Activated naive CD8-positive, alpha-beta T cell treated with anti-CD3 and anti-CD28 coated beads for 36 hours (primary cell): ENCODE measurements around the gene ZXDC. TPM values are rescaled to one million over a fixed set of nuclear protein-coding genes. Genes with fewer than 3 reads are reported as not detected.

ENCODE experiments used
- DNase-seq: peaks from one replicate; pipeline ENCODE4 v3.0.0; 2021
- H3K27ac Mint-ChIP-seq: one replicate; pipeline ENCODE4 v1.8.0; 2022; ENCODE audit warnings: mild to moderate bottlenecking, moderate library complexity, mixed read lengths
- H3K27me3 Mint-ChIP-seq: one replicate; pipeline ENCODE4 v1.8.0; 2022; ENCODE audit warnings: mild to moderate bottlenecking, mixed read lengths
- H3K36me3 Mint-ChIP-seq: one replicate; pipeline ENCODE4 v1.8.0; 2021; ENCODE audit warnings: mild to moderate bottlenecking, mixed read lengths
- H3K4me1 Mint-ChIP-seq: one replicate; pipeline ENCODE4 v1.8.0; 2021; ENCODE audit warnings: mixed read lengths
- H3K4me3 Mint-ChIP-seq: one replicate; pipeline ENCODE4 v1.8.0; 2022; ENCODE audit warnings: mild to moderate bottlenecking, moderate library complexity, mixed read lengths
- H3K9me3 Mint-ChIP-seq: one replicate; pipeline ENCODE4 v1.8.0; 2022; ENCODE audit warnings: mixed read lengths
- total RNA-seq, 2 experiments: library from RNA; stranded (reverse); gene quantifications; one replicate each; pipeline ENCODE4 v1.2.3, GENCODE V29; 2021

ZXDC gene
- total RNA-seq, 2 experiments from 2014 or later, result 18.7 to 19.3 TPM

DNA sequence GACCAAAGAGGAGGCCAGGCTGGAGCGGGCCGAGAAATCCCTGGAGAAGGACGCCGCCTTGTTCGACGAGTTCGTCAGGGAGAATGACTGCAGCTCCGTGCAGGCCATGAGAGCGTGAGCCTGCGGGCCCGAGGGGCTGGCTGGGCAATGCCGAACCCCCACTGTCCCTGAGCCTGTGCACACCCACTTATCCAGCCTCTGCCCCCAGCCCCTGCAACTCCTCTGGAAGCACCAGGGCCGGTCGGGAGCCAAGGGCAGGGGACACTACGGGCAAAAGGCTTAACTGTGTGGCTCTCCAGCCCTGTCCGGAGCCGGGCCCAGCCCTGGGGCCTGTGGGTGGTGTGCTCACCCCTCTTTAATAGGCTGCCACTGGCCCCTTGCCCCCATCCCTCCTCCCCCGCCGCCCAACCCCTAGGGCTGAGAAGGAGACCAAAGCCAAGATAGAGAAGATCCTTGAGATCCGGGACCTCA lies 57.0 kb downstream of the ZXDC start:
- Mint-ChIP-seq H3K4me1 (no peaks in the 10 kb centered on the region), H3K27ac (no peak overlapping the region), H3K4me3 (no peak overlapping the region), H3K27me3 (peaks cover 25% of the 10 kb centered on the region), H3K36me3 (no peaks in the 10 kb centered on the region), H3K9me3 (no peaks in the 10 kb centered on the region)
- no peak for DNase-seq

DNA sequence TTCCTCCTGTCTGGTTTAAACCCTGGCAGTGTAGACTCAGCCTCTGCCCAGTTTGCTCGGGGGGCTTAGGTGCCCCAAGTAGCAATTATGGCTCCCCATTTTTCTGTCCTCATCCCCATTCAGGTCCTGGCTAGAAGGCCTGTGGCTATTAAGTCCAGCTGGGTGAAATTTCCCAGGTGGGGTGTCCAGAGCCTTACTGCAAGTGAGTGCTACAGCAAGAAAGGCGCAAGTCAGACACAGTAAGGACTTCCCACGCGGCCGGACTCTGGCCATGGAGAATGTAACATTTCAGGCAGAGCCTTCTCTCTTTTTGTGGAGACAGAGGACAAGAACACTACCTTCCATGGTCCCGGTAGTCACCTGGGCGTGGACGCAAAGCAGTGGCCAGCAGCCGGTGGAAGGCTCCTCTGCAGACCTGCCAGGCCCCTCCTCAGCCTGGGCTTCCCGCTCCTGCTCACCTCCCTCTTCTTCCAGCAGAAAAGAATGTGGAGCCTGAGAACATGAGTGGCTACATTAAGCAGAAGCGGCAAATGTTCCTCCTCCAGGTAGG lies 57.6 kb downstream of the ZXDC start:
- no peaks in the 10 kb centered on the region for H3K9me3 Mint-ChIP-seq
- peaks cover 28% of the 10 kb centered on the region for H3K27me3 Mint-ChIP-seq
- H3K27ac Mint-ChIP-seq, result no peak overlapping the region
- no peaks in the 10 kb centered on the region for H3K36me3 Mint-ChIP-seq
- DNase-seq, result no peak
- no peaks in the 10 kb centered on the region for H3K4me1 Mint-ChIP-seq
- H3K4me3 Mint-ChIP-seq, result no peak overlapping the region

GRCh38 chr3:126417515-126417914 lies 58.2 kb downstream of the ZXDC start:
- peaks cover 32% of the 10 kb centered on the region for H3K27me3 Mint-ChIP-seq
- H3K27ac Mint-ChIP-seq, result no peak overlapping the region
- H3K9me3 Mint-ChIP-seq, result no peaks in the 10 kb centered on the region
- H3K36me3 Mint-ChIP-seq, result no peaks in the 10 kb centered on the region
- no peaks in the 10 kb centered on the region for H3K4me1 Mint-ChIP-seq
- H3K4me3 Mint-ChIP-seq, result no peak overlapping the region
- DNase-seq, result no peak

DNA sequence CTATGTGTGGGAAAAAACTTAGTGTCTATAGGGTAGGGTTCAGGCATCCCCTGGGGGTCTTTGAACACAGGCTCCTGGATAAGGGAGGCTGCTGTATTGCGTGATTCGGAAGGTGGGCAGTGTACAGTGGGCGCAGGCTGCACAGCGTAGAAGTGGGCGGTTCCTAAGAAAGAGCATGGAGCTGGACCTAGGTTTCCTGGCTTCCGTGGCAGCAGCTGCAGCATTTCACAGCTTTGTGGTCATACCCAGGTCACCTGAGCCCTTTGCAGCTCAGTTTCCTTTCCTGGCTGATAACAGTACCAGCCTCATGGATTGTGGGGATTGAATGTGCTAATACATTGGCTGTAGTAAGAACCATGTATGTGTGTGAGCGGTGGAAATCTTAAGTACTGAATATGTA lies 58.7 kb downstream of the ZXDC start:
- H3K27me3 Mint-ChIP-seq, result peaks cover 38% of the 10 kb centered on the region
- no peaks in the 10 kb centered on the region for H3K4me1 Mint-ChIP-seq
- no peak for DNase-seq
- no peaks in the 10 kb centered on the region for H3K36me3 Mint-ChIP-seq
- H3K27ac Mint-ChIP-seq, result no peak overlapping the region
- no peaks in the 10 kb centered on the region for H3K9me3 Mint-ChIP-seq
- H3K4me3 Mint-ChIP-seq, result no peak overlapping the region

DNA sequence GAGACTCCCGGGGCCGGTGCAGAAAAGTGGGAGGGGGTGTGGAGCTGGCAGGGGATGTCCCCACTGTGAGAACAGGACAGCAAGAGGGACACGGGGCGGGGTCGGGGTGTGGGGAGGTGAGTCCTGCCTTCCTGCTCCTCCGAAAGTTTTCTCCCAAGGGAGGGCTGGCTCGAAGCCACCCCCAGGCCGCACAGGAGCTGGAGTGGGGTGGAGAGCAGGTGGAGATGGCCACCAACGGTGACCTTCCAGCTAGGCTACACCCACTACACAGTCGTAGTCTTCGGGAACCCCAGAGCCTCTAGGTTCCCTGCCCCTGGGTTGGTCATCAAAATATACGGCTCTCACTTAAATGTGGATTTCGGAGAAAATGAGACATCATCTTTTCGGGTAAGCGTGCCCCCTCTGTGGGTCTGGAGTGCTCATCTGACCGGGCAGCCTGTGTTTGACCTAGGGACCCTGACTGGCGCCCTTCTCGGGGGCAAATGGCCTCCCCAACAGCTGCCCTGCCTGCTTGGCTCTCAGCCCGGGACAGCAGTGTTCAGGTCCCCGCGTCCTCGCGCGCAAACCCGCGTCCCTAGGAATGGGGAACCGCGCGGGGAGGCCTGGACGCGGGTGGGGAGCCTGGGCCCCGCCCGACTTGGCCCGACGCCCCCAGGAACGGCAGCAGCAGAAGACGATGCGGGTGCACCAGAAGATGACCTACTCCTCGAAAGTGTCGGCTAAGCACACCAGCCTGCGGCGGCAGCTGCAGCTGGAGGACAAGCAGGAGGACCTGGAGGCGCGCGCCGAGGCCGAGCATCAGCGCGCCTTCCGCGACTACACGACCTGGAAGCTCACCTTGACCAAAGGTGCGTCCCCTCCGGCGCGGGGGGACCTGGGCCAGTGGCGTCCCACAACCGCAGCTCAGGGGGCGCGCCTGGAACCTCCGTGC lies 59.8 kb downstream of the ZXDC start:
- Mint-ChIP-seq H3K27ac (no peak overlapping the region), H3K27me3 (peaks cover 48% of the 10 kb centered on the region), H3K36me3 (no peaks in the 10 kb centered on the region), H3K9me3 (no peaks in the 10 kb centered on the region), H3K4me3 (no peak overlapping the region), H3K4me1 (no peaks in the 10 kb centered on the region)
- DNase-seq, result no peak

DNA sequence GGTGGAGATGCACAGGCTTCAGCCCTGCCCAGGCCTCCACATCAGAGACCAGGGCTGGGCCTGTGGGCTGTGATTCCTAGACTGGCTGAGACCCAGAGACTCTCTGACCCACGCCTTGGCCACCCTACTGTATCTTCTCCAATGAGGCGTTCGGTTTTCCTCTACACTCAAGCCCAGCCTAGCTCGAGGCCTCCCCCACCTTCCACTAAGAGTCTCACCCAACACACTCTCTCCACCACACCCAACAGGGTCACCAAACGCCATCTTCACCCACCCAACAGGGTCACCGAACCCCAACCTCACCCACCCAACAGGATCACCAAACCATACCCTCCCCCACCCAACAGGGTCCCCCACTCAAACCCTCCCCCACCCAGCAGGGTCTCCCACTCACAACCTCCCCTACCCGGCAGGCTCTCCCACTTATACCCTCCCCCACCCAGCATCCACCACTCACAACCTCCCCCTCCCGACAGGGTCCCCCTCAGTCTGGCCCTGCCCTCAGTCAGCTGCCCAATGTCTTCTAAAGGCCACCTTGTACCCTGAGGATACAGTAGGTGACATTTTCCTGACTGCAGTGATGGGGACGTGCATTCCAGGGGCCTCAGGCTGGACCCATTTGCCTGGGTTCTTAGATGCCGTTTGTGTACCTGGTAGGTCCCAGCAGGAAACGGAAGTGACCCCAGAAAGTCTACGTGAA lies 60.6 kb downstream of the ZXDC start:
- no peak overlapping the region for H3K27ac Mint-ChIP-seq
- no peaks in the 10 kb centered on the region for H3K9me3 Mint-ChIP-seq
- no peaks in the 10 kb centered on the region for H3K36me3 Mint-ChIP-seq
- H3K4me3 Mint-ChIP-seq, result no peak overlapping the region
- H3K27me3 Mint-ChIP-seq, result peaks cover 54% of the 10 kb centered on the region
- DNase-seq, result no peak
- no peaks in the 10 kb centered on the region for H3K4me1 Mint-ChIP-seq

DNA sequence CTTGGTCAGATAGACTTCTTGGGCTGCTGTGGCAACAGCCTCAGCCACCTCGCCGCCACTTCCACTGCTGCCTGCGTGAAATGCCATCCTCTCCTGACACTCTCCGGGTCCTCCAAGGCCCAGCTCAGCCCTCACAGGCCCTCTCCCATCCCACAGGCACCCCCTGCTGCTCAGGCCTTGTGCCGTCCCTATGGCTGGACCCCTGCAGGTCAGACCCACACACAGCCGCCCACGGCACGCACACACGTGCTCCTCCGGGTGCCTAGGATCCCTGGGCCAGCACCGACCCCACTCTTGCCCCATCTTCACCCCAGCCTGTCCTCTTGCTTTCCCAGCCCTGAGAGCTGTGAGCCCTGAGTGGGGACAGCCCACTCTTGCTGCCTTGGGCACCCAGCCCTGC lies 61.3 kb downstream of the ZXDC start:
- H3K36me3 Mint-ChIP-seq, result no peaks in the 10 kb centered on the region
- DNase-seq, result no peak
- no peaks in the 10 kb centered on the region for H3K9me3 Mint-ChIP-seq
- H3K27ac Mint-ChIP-seq, result no peak overlapping the region
- H3K27me3 Mint-ChIP-seq, result peaks cover 54% of the 10 kb centered on the region
- no peaks in the 10 kb centered on the region for H3K4me1 Mint-ChIP-seq
- no peak overlapping the region for H3K4me3 Mint-ChIP-seq

DNA sequence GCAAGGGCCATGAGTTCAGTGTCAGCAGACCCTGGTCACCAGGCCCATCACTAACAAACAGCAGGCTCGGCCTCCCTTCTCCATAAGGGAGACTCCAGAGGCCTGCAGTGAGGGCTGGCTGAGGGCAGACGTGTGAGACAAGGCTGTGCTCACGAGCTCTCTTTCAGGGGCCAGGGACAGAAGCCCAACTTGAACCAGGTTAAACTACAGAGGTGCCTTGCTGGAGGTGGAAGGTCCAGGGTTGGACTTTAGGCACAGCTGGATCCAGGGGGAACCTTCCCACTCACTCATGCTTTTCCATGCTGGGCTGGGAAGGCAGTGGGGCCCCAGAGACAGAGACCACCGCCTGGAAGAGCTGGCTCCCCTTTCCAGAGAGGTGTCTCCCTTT lies 62.0 kb downstream of the ZXDC start:
- Mint-ChIP-seq H3K4me3 (no peak overlapping the region), H3K27ac (no peak overlapping the region), H3K4me1 (no peaks in the 10 kb centered on the region), H3K27me3 (peaks cover 59% of the 10 kb centered on the region), H3K9me3 (no peaks in the 10 kb centered on the region), H3K36me3 (no peaks in the 10 kb centered on the region)
- no peak for DNase-seq

- Mint-ChIP-seq H3K9me3 (no peaks in the 10 kb centered on the region), H3K27ac (no peak overlapping the region), H3K36me3 (no peaks in the 10 kb centered on the region), H3K4me1 (no peaks in the 10 kb centered on the region), H3K4me3 (no peak overlapping the region), H3K27me3 (peaks cover 65% of the 10 kb centered on the region)
- DNase-seq, result no peak
Measured at GRCh38 chr3:126412841-126413692, 62.6 kb downstream of the ZXDC start.

- no peak for DNase-seq
- Mint-ChIP-seq H3K4me3 (no peak overlapping the region), H3K9me3 (no peaks in the 10 kb centered on the region), H3K36me3 (no peaks in the 10 kb centered on the region), H3K4me1 (no peaks in the 10 kb centered on the region), H3K27me3 (peaks cover 44% of the 10 kb centered on the region), H3K27ac (no peak overlapping the region)
Measured at GRCh38 chr3:126408099-126408498, 67.6 kb downstream of the ZXDC start.

GRCh38 chr3:126407412-126408044 lies 68.2 kb downstream of the ZXDC start:
- H3K9me3 Mint-ChIP-seq, result no peaks in the 10 kb centered on the region
- peaks cover 39% of the 10 kb centered on the region for H3K27me3 Mint-ChIP-seq
- no peak for DNase-seq
- no peak overlapping the region for H3K4me3 Mint-ChIP-seq
- no peak overlapping the region for H3K27ac Mint-ChIP-seq
- H3K36me3 Mint-ChIP-seq, result no peaks in the 10 kb centered on the region
- no peaks in the 10 kb centered on the region for H3K4me1 Mint-ChIP-seq

GRCh38 chr3:126406389-126407296 lies 69.0 kb downstream of the ZXDC start:
- peaks cover 36% of the 10 kb centered on the region for H3K27me3 Mint-ChIP-seq
- DNase-seq, result no peak
- H3K36me3 Mint-ChIP-seq, result no peaks in the 10 kb centered on the region
- no peaks in the 10 kb centered on the region for H3K9me3 Mint-ChIP-seq
- H3K27ac Mint-ChIP-seq, result no peak overlapping the region
- H3K4me1 Mint-ChIP-seq, result no peaks in the 10 kb centered on the region
- no peak overlapping the region for H3K4me3 Mint-ChIP-seq

DNA sequence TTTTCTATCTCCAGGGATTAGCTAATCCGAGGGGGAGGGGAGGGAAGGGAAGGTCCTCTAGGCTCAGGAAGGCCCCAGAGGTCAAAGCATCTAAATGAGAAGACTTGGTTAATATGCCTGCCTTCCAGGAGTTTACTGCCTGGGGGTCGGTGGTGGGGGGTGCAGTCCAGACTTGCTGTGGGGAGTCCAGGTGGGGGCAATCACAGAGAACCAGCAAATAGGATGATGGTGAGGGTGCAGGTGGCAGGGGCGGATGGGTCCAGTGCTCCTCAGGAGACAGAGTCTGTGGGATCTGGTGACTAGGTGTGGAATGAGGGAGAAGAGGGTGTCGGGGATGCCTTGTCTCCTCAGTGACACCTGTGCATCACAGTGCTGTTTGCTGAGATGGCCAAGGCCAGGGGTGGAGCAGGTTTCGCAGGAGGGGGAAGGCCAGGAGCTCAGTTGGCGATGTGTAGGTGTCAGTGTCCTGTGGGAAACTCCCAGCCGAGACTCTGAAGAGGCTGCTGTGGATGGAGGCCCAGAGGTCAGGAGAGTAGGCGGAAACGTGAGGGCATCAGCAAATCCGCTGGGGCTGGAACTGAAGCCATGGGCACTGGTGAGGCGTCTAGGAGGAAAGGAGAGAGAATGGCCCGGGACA lies 72.9 kb downstream of the ZXDC start:
- H3K27ac Mint-ChIP-seq, result no peak overlapping the region
- H3K27me3 Mint-ChIP-seq, result peaks cover 11% of the 10 kb centered on the region
- no peaks in the 10 kb centered on the region for H3K36me3 Mint-ChIP-seq
- H3K9me3 Mint-ChIP-seq, result no peaks in the 10 kb centered on the region
- H3K4me1 Mint-ChIP-seq, result no peaks in the 10 kb centered on the region
- H3K4me3 Mint-ChIP-seq, result no peak overlapping the region
- DNase-seq, result no peak
